HepG2 (cell line): ENCODE measurements around the gene KRTAP1-1. TPM values are rescaled to one million over a fixed set of nuclear protein-coding genes. Genes with fewer than 3 reads are reported as not detected.
A peak's percentile ranks its signal among the peaks of the same experiment; 100 is the strongest.

ENCODE experiments used
- ATAC-seq: fragments of 200-7000 bp; cut with Tn5 transposase; 3 replicates; pipeline ENCODE4 v1.9.1; 2020; ENCODE audit warnings: mild to moderate bottlenecking, moderate library complexity
- BruUV-seq: library from RNA; stranded (reverse); fragments of 400-500 nt; replicated peaks from 2 replicates; lab custom pipeline; 2021; lab: Mats Ljungman, UMichigan
- CTCF ChIA-PET: fragments of 300-600 bp; formaldehyde crosslinking; extraction: SDS; loops from one replicate; lab custom pipeline; 2021; ENCODE audit warnings: low total read pairs, inconsistent platforms, low intra/inter-chr PET ratio; lab: Yijun Ruan, JAX
- POLR2A ChIA-PET: fragments of 350-600 bp; sonication (Branson Sonifier 250); formaldehyde crosslinking; loops from one replicate; lab custom pipeline; 2020; ENCODE audit warnings: antibody characterized with exemption, inconsistent platforms; lab: Yijun Ruan, JAX
- DNase-seq: peaks from one replicate; pipeline ENCODE4 v3.0.0-alpha.2; 2015; ENCODE audit warnings: low spot score
- FAIRE-seq: peaks from 3 replicates; lab custom pipeline; 2011; peaks lifted over from hg19 to GRCh38; lab: Jason Lieb, UNC
- H2AFZ ChIP-seq: one replicate; pipeline ENCODE4 v1.6.1; 2011; ENCODE audit warnings: low read length, inconsistent platforms
- H3K27ac ChIP-seq: fragments of 300-600 bp; 3 replicates; pipeline ENCODE4 v1.8.0; 2011; ENCODE audit warnings: mixed run types, mild to moderate bottlenecking, mixed read lengths, low read length, inconsistent platforms; ENCODE audit not compliant: insufficient read depth; ENCODE audit errors: extremely low read length
- H3K27me3 ChIP-seq, 2 experiments: fragments of 200-600 bp in 1 of 2; 2 replicates in 1 of 2; 3 replicates in 1 of 2; pipeline versions ENCODE4 v1.6.0 to v1.8.0; 2011; ENCODE audit warnings: low read length in 2 of 2, mild to moderate bottlenecking in 2 of 2, moderate library complexity in 2 of 2, inconsistent platforms in 1 of 2; ENCODE audit not compliant: insufficient read depth in 2 of 2, control insufficient read depth in 1 of 2
- H3K36me3 ChIP-seq, 2 experiments: fragments of 200-600 bp in 1 of 2; replicated peaks in 1 of 2; 2 replicates in 1 of 2; 3 replicates in 1 of 2; pipeline versions ENCODE4 v1.5.1 to v1.8.0; 2011; ENCODE audit warnings: low read length in 2 of 2, inconsistent platforms in 1 of 2; ENCODE audit not compliant: insufficient read depth in 2 of 2, control insufficient read depth in 1 of 2
- H3K4me1 ChIP-seq: 2 replicates; pipeline ENCODE4 v1.5.1; 2012; ENCODE audit warnings: low read length, inconsistent platforms; ENCODE audit not compliant: insufficient read depth
- H3K4me2 ChIP-seq: 2 replicates; pipeline ENCODE4 v1.6.0; 2011; ENCODE audit warnings: low read depth, low read length, inconsistent platforms
- H3K4me3 ChIP-seq, 3 experiments: fragments of 200-600 bp in 1 of 3; sonication (generic), shearing (Covaris generic) in 1 of 3; replicated peaks in 1 of 3; 2 replicates each; pipeline ENCODE4 v1.5.1; 2011 to 2016; ENCODE audit warnings: low read length in 3 of 3, inconsistent platforms in 2 of 3, low read depth in 2 of 3, mild to moderate bottlenecking in 2 of 3, control low read depth in 1 of 3, mixed read lengths in 1 of 3; ENCODE audit not compliant: insufficient read depth in 1 of 3
- H3K79me2 ChIP-seq: one replicate; pipeline ENCODE4 v1.6.1; 2011; ENCODE audit warnings: low read length, inconsistent platforms; ENCODE audit not compliant: insufficient read depth
- H3K9ac ChIP-seq: 2 replicates; pipeline ENCODE4 v1.6.0; 2011; ENCODE audit warnings: mild to moderate bottlenecking, low read depth, low read length, inconsistent platforms; ENCODE audit not compliant: insufficient read depth
- H3K9me3 ChIP-seq: 2 replicates; pipeline ENCODE4 v1.5.1; 2012; ENCODE audit warnings: mild to moderate bottlenecking, low read length
- H4K20me1 ChIP-seq: 2 replicates; pipeline ENCODE4 v1.6.0; 2011; ENCODE audit warnings: inconsistent platforms, mild to moderate bottlenecking, low read length, moderate library complexity; ENCODE audit not compliant: insufficient read depth
- ARID5B ChIP-seq: IDR thresholded peaks from 2 replicates; pipeline ENCODE4 v1.4.0; 2020; ENCODE audit warnings: mild to moderate bottlenecking, missing genetic modification reagents
- ASH2L ChIP-seq: fragments of 300-600, 200-600 bp; sonication (generic); IDR thresholded peaks from 2 replicates; pipeline ENCODE4 v1.7.0; 2017; ENCODE audit warnings: low read depth, mild to moderate bottlenecking, moderate library complexity, mixed read lengths, low read length; ENCODE audit not compliant: insufficient read length
- ELF3 ChIP-seq: IDR thresholded peaks from 2 replicates; pipeline ENCODE4 v1.6.1; 2016; ENCODE audit warnings: missing genetic modification reagents, missing compliant biosample characterization
- FOXA3 ChIP-seq: IDR thresholded peaks from 2 replicates; pipeline ENCODE4 v1.6.1; 2016; ENCODE audit warnings: missing genetic modification reagents, missing compliant biosample characterization
- HMG20A ChIP-seq: IDR thresholded peaks from 2 replicates; pipeline ENCODE4 v1.6.1; 2016; ENCODE audit warnings: borderline replicate concordance
- NPAS2 ChIP-seq: sonication (generic); formaldehyde crosslinking; IDR thresholded peaks from 2 replicates; pipeline ENCODE4 v1.8.0; 2022; ENCODE audit warnings: mild to moderate bottlenecking, missing genetic modification reagents, borderline replicate concordance
- NR2F6 ChIP-seq, 2 experiments: IDR thresholded peaks; 2 replicates each; pipeline ENCODE4 v1.6.1; 2016; ENCODE audit warnings: antibody characterized with exemption in 1 of 2, mild to moderate bottlenecking in 1 of 2
- PLRG1 ChIP-seq: fragments of 450-650 bp; conservative IDR thresholded peaks from 2 replicates; pipeline ENCODE4 v1.6.1; 2016
- PPARG ChIP-seq: conservative IDR thresholded peaks from 2 replicates; pipeline ENCODE4 v1.6.1; 2016; ENCODE audit warnings: missing biosample characterization, missing genetic modification reagents
- RARA ChIP-seq: IDR thresholded peaks from 2 replicates; pipeline ENCODE4 v1.6.1; 2016; ENCODE audit warnings: missing genetic modification reagents, missing compliant biosample characterization
- SAP130 ChIP-seq: IDR thresholded peaks from 2 replicates; pipeline ENCODE4 v1.6.1; 2016; ENCODE audit warnings: low read depth
- SIX1 ChIP-seq: sonication (generic); formaldehyde crosslinking; IDR thresholded peaks from 2 replicates; pipeline ENCODE4 v1.4.0; 2020; ENCODE audit warnings: missing genetic modification reagents, borderline replicate concordance
- SOX5 ChIP-seq: IDR thresholded peaks from 2 replicates; pipeline ENCODE4 v1.6.1; 2016; ENCODE audit warnings: borderline replicate concordance
- TEAD3 ChIP-seq: optimal IDR thresholded peaks from 2 replicates; pipeline ENCODE3; 2016; ENCODE audit warnings: borderline replicate concordance
- ZBTB21 ChIP-seq: sonication (generic); formaldehyde crosslinking; IDR thresholded peaks from 2 replicates; pipeline ENCODE4 v1.4.0; 2020; ENCODE audit warnings: missing genetic modification reagents
- ZNF678 ChIP-seq: sonication (generic); formaldehyde crosslinking; IDR thresholded peaks from 2 replicates; pipeline ENCODE4 v1.4.0; 2020; ENCODE audit warnings: mild to moderate bottlenecking, missing genetic modification reagents
- ZNF770 ChIP-seq: sonication (generic); formaldehyde crosslinking; IDR thresholded peaks from 2 replicates; pipeline ENCODE4 v1.5.0; 2020; ENCODE audit warnings: mild to moderate bottlenecking, missing genetic modification reagents
- in situ Hi-C: cut with HindIII; loops from 2 replicates; pipeline ENCODE4 v1.10.0; 2017; ENCODE audit warnings: low pct_unique_long_range_greater_than_20kb; ENCODE audit not compliant: extremely low pct_ligation_motif_present
- intact Hi-C: fragments of 100-400 bp; cut with micrococcal nuclease; formaldehyde crosslinking; loops from one replicate; pipeline ENCODE4 v1.10.0; 2022; ENCODE audit not compliant: unreplicated experiment
- polyA plus RNA-seq, 8 experiments: library from polyadenylated mRNA; depleted of rRNA in 3 of 8; stranded (reverse) in 7 of 8; unstranded in 1 of 8; fragments of >200 nt; fragmentation: Illumina TruSeq in 4 of 8; extraction: Trizol in 4 of 8; gene quantifications; 2 replicates each; pipeline versions ENCODE4 v1.2.1 to v1.2.3, GENCODE V29; 2011 to 2016; ENCODE audit warnings: low read depth in 4 of 8, missing spikeins in 1 of 8, mixed read lengths in 1 of 8; ENCODE audit not compliant: insufficient read depth in 1 of 8
- total RNA-seq, 5 experiments: library from RNA; depleted of rRNA; stranded (reverse); fragments of >200 nt; fragmentation: Illumina TruSeq; extraction: Trizol; gene quantifications; 2 replicates each; pipeline ENCODE4 v1.2.3, GENCODE V29; 2016; ENCODE audit warnings: low read depth in 1 of 5

Gene KRTAP1-1
- total and polyA plus RNA-seq, 2 of the 13 experiments (the other 11 are each of a cell fraction or from before 2014, with no cell fraction given), result not detected

DNA sequence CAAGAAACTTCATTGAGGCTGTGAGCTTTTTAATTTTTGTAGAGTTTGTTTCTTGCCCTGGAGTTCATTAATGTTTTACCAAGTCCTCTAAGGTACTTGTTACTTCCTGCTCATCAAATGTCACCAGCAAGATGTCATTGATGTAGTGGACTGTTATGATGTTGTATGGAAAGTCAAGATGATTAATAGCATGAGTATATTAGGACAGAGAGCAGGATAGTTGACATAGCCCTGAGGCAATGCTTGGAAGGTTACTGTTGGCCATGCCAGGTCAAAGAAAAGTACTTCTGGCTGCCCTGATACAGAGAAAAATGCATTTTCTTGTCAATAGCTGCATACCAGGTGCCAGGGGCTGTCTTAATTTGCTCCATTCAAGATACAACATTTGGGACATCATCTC is 20.9 kb downstream of the KRTAP1-1 start:
- peak; percentile 64 for DNase-seq
- CTCF ChIA-PET, result no interaction called here
- H2AFZ ChIP-seq, result no peak overlapping the region
- in situ Hi-C loops, result no loop called here
- H4K20me1 ChIP-seq, result no peaks in the 10 kb centered on the region
- no peak for ATAC-seq
- no peak overlapping the region for H3K4me2 ChIP-seq
- POLR2A ChIA-PET, result interaction anchor here (1.3 kb wide), 1 partner anchor 10 kb away, joined by 4 read pairs; no protein-coding TSS in a partner anchor
- H3K9ac ChIP-seq, result no peak overlapping the region
- peaks cover 34% of the 10 kb centered on the region for H3K4me1 ChIP-seq
- TF ChIP-seq PLRG1 (no peak), FOXA3 (CRISPR knock-in tag) (peak; percentile 34; the same call in 1 of the 2 replicates), ELF3 (CRISPR knock-in tag) (peak; percentile 39; the same call in 1 of the 2 replicates), SOX5 (CRISPR knock-in tag) (peak; percentile 13; the same call in 1 of the 2 replicates), SAP130 (CRISPR knock-in tag) (peak; percentile 46), ZNF770 (no peak), ZNF678 (CRISPR knock-in tag) (no peak), ASH2L (no peak), TEAD3 (CRISPR knock-in tag) (peak; percentile 53), PPARG (CRISPR knock-in tag) (0 out of 2 replicates have a peak, but pooled peaks have one; percentile 25), ZBTB21 (0 out of 2 replicates have a peak, but pooled peaks have one; percentile 33), RARA (CRISPR knock-in tag) (peak; percentile 59), HMG20A (CRISPR knock-in tag) (peak; percentile 36; the same call in 1 of the 2 replicates), ARID5B (CRISPR knock-in tag) (peak; percentile 26; the same call in 1 of the 2 replicates), NR2F6 (IDR thresholded peaks at IDR 0.05) (no peak), NR2F6 (CRISPR knock-in tag; IDR thresholded peaks at IDR 0.05) (peak; percentile 30; the same call in 1 of the 2 replicates), SIX1 (no peak), NPAS2 (no peak)
- no peak overlapping the region for H3K4me3 ChIP-seq
- no peak for FAIRE-seq
- no TSS peak for BruUV-seq
- intact Hi-C loops, result no loop called here
- no peaks in the 10 kb centered on the region; a peak in 1 of 5 replicates for H3K27me3 ChIP-seq
- no peaks in the 10 kb centered on the region for H3K36me3 ChIP-seq
- H3K79me2 ChIP-seq, result no peaks in the 10 kb centered on the region
- no peak overlapping the region for H3K27ac ChIP-seq
- H3K9me3 ChIP-seq, result no peaks in the 10 kb centered on the region; the same call in 1 of the 2 replicates
